Measurements from ENCODE around the gene TMC7. TPM values are rescaled to one million over a fixed set of nuclear protein-coding genes. Genes with fewer than 3 reads are reported as not detected.

The TMC7 gene
- total and polyA plus RNA-seq, 2 experiments from 2014 or later, result 1.7 to 2.4 TPM

DNA sequence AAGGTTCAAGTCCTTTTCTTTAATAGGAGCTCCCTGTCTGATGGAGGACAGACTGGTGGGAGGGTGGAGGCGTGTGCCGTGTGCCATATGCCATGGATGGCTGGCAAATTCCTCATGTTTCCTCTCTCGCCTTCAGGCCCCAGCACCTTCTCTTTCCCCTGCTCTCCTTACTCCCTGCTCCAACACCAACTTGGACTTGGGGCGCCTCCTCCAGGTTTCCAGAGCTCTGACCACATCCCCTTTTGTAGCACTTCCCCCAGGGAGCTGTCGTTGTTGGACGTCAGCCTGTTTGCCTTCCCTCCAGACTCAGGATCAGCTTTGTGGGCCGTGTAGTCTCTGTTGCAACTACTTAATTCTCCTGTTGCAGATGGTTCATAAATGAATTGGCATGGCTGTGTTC is 30.7 kb downstream of the TMC7 start:
- H3K27ac Mint-ChIP-seq, result no peak overlapping the region
- H3K4me1 Mint-ChIP-seq, result no peaks in the 10 kb centered on the region; the same call in 2 of the 3 replicates
- H4K20me1 ChIP-seq (replicated peaks; ENCODE audit: insufficient read depth), result no peaks in the 10 kb centered on the region
- H3K79me2 ChIP-seq (replicated peaks; ENCODE audit: insufficient read depth), result no peaks in the 10 kb centered on the region
- H3K4me1 ChIP-seq (ENCODE audit: insufficient read depth), result no peaks in the 10 kb centered on the region
- peaks cover 10% of the 10 kb centered on the region; the same call in 1 of the 3 replicates for H3K9me3 Mint-ChIP-seq
- no peak overlapping the region for H3K4me2 ChIP-seq
- TF ChIP-seq ZNF331 (CRISPR knock-in tag; IDR thresholded peaks at IDR 0.05; ENCODE audit: low read depth) (no peak), ZNF462 (CRISPR knock-in tag; IDR thresholded peaks at IDR 0.05) (no peak), NANOG (IDR thresholded peaks at IDR 0.05; ENCODE audit: borderline replicate concordance) (no peak), JUNB (IDR thresholded peaks at IDR 0.05; ENCODE audit: unreplicated experiment) (no peak)
- TF ChIP-seq, protein P1, sequence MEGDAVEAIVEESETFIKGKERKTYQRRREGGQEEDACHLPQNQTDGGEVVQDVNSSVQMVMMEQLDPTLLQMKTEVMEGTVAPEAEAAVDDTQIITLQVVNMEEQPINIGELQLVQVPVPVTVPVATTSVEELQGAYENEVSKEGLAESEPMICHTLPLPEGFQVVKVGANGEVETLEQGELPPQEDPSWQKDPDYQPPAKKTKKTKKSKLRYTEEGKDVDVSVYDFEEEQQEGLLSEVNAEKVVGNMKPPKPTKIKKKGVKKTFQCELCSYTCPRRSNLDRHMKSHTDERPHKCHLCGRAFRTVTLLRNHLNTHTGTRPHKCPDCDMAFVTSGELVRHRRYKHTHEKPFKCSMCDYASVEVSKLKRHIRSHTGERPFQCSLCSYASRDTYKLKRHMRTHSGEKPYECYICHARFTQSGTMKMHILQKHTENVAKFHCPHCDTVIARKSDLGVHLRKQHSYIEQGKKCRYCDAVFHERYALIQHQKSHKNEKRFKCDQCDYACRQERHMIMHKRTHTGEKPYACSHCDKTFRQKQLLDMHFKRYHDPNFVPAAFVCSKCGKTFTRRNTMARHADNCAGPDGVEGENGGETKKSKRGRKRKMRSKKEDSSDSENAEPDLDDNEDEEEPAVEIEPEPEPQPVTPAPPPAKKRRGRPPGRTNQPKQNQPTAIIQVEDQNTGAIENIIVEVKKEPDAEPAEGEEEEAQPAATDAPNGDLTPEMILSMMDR (conservative IDR thresholded peaks at IDR 0.05; ENCODE audit: low read depth in 2 of 2), result peak in 1 of 2 experiments; percentile 55; a peak in 2 of 4 replicates
- no peak overlapping the region for H3K4me3 Mint-ChIP-seq
- no peak overlapping the region for H3K27ac ChIP-seq (ENCODE audit: low read depth)
- no peaks in the 10 kb centered on the region for H3K9me2 ChIP-seq (ENCODE audit: insufficient read depth)
- H3K27me3 Mint-ChIP-seq (ENCODE audit: insufficient read depth, low read depth, poor library complexity), result peaks cover 3% of the 10 kb centered on the region
- ATAC-seq (peak; percentile 80), DNase-seq (ENCODE audit: low spot score) (peak; percentile 50)
- H3K4me3 ChIP-seq, result no peak overlapping the region
- no peak overlapping the region for H2AFZ ChIP-seq
- no peaks in the 10 kb centered on the region for H3K36me3 ChIP-seq (ENCODE audit: insufficient read depth)
- H3K27me3 ChIP-seq (ENCODE audit: insufficient read depth), result no peaks in the 10 kb centered on the region
- 0 out of 2 replicates have a peak, but pooled peaks cover 3% of the 10 kb centered on the region for H3F3A ChIP-seq (replicated peaks; ENCODE audit: low read depth)
- peaks cover 12% of the 10 kb centered on the region; the same call in 2 of the 3 replicates for H3K36me3 Mint-ChIP-seq (ENCODE audit: low read depth)

Measured in GM23338 (cell line).